H1 (cell line): ENCODE measurements around the gene PKD1. TPM values are rescaled to one million over a fixed set of nuclear protein-coding genes. Genes with fewer than 3 reads are reported as not detected.

Experiments used
- EZH2 ChIP-seq: fragments of 200-600 bp; sonication (generic); IDR thresholded peaks from 2 replicates; pipeline ENCODE4 v1.7.1; 2012; ENCODE audit warnings: low read depth, mild to moderate bottlenecking, moderate library complexity, low read length, inconsistent platforms; ENCODE audit not compliant: severe bottlenecking
- JUN ChIP-seq: IDR thresholded peaks from 2 replicates; pipeline ENCODE4 v1.6.1; 2011; ENCODE audit warnings: low read depth, mild to moderate bottlenecking, improper control_type of control experiment, low read length
- polyA plus RNA-seq, 7 experiments: library from polyadenylated mRNA; depleted of rRNA in 3 of 7; stranded (reverse) in 5 of 7; unstranded in 2 of 7; fragments of >200 nt in 5 of 7; fragments of 200-250 nt in 2 of 7; gene quantifications; 1 replicate in 5 of 7; 2 replicates in 1 of 7; 4 replicates in 1 of 7; pipeline versions ENCODE4 v1.2.1 to v1.2.3, GENCODE V29; 2011 to 2013; ENCODE audit warnings: missing spikeins in 2 of 7, mixed read lengths in 2 of 7
- total RNA-seq: library from RNA; stranded (reverse); fragmentation: NEBNext Ultra II Directional; extraction: Animal tissue kit (Norgen Biotek cat#: 25700); gene quantifications from 2 replicates; pipeline ENCODE4 v1.2.1, GENCODE V29; 2021
- TF ChIP-seq, protein P1 (sequence below): fragments of 300-600 bp; sonication (generic); IDR thresholded peaks from 2 replicates; pipeline ENCODE4 v1.7.1; 2012; ENCODE audit warnings: low read length, moderate library complexity, mild to moderate bottlenecking, inconsistent platforms; ENCODE audit not compliant: insufficient replicate concordance

The PKD1 gene
- total and polyA plus RNA-seq, 2 of the 8 experiments (the other 6 are each of a cell fraction or from before 2014, with no cell fraction given), result 40.6 to 52.7 TPM

DNA sequence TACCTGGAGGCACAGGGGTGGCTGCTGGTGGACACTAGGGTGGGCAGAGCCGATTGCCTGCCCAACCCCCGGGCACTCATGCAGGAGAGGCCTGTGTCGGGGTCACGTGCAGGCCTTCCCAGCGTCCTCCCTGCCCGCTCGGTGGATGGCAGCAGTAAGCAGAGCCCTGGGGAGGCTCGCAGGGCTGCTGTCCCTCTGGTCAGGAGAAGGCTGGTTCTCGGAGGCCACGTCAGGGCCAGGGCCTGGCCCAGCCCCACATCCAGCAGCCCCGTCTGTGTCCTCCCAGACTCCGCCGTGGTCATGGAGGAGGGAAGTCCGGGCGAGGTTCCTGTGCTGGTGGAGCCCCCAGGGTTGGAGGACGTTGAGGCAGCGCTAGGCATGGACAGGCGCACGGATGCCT lies 52.3 kb downstream of the PKD1 start (continued):
- TF ChIP-seq, protein P1, sequence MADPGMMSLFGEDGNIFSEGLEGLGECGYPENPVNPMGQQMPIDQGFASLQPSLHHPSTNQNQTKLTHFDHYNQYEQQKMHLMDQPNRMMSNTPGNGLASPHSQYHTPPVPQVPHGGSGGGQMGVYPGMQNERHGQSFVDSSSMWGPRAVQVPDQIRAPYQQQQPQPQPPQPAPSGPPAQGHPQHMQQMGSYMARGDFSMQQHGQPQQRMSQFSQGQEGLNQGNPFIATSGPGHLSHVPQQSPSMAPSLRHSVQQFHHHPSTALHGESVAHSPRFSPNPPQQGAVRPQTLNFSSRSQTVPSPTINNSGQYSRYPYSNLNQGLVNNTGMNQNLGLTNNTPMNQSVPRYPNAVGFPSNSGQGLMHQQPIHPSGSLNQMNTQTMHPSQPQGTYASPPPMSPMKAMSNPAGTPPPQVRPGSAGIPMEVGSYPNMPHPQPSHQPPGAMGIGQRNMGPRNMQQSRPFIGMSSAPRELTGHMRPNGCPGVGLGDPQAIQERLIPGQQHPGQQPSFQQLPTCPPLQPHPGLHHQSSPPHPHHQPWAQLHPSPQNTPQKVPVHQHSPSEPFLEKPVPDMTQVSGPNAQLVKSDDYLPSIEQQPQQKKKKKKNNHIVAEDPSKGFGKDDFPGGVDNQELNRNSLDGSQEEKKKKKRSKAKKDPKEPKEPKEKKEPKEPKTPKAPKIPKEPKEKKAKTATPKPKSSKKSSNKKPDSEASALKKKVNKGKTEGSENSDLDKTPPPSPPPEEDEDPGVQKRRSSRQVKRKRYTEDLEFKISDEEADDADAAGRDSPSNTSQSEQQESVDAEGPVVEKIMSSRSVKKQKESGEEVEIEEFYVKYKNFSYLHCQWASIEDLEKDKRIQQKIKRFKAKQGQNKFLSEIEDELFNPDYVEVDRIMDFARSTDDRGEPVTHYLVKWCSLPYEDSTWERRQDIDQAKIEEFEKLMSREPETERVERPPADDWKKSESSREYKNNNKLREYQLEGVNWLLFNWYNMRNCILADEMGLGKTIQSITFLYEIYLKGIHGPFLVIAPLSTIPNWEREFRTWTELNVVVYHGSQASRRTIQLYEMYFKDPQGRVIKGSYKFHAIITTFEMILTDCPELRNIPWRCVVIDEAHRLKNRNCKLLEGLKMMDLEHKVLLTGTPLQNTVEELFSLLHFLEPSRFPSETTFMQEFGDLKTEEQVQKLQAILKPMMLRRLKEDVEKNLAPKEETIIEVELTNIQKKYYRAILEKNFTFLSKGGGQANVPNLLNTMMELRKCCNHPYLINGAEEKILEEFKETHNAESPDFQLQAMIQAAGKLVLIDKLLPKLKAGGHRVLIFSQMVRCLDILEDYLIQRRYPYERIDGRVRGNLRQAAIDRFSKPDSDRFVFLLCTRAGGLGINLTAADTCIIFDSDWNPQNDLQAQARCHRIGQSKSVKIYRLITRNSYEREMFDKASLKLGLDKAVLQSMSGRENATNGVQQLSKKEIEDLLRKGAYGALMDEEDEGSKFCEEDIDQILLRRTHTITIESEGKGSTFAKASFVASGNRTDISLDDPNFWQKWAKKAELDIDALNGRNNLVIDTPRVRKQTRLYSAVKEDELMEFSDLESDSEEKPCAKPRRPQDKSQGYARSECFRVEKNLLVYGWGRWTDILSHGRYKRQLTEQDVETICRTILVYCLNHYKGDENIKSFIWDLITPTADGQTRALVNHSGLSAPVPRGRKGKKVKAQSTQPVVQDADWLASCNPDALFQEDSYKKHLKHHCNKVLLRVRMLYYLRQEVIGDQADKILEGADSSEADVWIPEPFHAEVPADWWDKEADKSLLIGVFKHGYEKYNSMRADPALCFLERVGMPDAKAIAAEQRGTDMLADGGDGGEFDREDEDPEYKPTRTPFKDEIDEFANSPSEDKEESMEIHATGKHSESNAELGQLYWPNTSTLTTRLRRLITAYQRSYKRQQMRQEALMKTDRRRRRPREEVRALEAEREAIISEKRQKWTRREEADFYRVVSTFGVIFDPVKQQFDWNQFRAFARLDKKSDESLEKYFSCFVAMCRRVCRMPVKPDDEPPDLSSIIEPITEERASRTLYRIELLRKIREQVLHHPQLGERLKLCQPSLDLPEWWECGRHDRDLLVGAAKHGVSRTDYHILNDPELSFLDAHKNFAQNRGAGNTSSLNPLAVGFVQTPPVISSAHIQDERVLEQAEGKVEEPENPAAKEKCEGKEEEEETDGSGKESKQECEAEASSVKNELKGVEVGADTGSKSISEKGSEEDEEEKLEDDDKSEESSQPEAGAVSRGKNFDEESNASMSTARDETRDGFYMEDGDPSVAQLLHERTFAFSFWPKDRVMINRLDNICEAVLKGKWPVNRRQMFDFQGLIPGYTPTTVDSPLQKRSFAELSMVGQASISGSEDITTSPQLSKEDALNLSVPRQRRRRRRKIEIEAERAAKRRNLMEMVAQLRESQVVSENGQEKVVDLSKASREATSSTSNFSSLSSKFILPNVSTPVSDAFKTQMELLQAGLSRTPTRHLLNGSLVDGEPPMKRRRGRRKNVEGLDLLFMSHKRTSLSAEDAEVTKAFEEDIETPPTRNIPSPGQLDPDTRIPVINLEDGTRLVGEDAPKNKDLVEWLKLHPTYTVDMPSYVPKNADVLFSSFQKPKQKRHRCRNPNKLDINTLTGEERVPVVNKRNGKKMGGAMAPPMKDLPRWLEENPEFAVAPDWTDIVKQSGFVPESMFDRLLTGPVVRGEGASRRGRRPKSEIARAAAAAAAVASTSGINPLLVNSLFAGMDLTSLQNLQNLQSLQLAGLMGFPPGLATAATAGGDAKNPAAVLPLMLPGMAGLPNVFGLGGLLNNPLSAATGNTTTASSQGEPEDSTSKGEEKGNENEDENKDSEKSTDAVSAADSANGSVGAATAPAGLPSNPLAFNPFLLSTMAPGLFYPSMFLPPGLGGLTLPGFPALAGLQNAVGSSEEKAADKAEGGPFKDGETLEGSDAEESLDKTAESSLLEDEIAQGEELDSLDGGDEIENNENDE, result no peak
- no peak for TF ChIP-seq EZH2
- no peak for TF ChIP-seq JUN
- TF ChIP-seq, all 59 proteins: peak for 0
